GM19238 (cell line): Measurements from ENCODE around the gene DSPP.

Source experiments
- DNase-seq: peaks from one replicate; pipeline ENCODE4 v3.0.0; 2011; ENCODE audit warnings: low spot score; ENCODE audit not compliant: insufficient read length

DSPP gene

GRCh38 chr4:87631668-87632067 is 23.3 kb downstream of the DSPP start:
- no peak for DNase-seq

DNA sequence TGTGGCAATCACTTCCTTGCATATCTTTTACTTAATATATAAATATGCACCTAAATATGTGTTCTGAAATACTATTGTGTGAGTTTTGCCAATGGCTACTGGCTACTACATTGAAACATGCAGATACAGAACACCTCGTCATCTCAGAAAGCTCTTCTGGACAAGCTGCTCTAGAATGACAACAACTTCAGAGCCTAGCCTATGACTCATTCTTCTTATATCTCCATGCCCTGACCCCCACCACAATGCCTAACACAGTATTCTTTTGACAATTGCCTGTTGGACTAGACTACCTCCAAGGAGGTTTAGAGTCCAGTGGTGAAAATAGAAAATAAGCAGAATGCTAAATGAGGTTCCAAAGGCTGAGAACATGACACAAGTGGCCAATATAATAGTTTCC is 24.1 kb downstream of the DSPP start:
- no peak for DNase-seq

- no peak for DNase-seq
These were observed 24.9 kb downstream of the DSPP start for GRCh38 chr4:87633243-87633642.

DNA sequence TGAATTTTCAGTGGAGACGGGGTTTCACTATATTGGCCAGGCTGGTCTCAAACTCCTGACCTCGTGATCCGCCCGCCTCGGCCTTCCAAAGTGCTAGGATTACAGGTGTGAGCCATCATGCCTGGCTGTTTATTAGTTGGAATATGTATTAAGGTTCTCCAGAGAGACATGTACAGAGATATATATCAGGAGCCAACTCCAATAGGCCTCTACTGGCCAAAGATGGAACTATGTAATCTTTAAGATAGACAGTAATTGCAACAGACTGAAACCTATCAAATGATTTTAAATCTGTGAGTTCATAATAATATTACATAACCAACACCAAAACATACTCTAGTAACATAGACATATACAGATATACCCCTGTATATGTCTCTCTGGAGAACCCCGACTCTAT is 36.0 kb downstream of the DSPP start:
- DNase-seq, result no peak

DNA sequence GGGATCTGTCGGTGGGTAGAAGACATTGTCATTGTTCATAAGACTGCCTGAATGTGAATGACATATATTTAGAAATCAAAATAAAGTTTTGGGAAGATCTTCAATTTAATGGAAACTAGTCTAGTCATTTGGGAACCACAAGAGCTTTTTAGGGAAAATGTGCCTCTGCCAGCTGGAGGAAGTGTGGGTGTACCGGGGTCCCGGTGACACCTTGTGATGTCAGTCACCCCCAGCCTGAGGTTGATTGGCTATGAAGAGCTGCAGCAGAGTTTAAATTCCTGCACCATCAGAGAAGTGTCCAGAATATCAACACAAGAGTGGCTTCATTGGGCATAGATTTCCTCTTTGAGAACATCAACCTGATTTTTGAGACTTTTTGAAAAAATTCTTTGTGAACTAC is 41.7 kb downstream of the DSPP start, which contains the start of gene DMP1:
TSS of gene DMP1 (plus strand) at position 301 of the 400 bp plus-strand sequence. CDS start 6,213 bp downstream, outside the sequence.
- no peak for DNase-seq

GRCh38 chr4:87650938-87651337 is 42.6 kb downstream of the DSPP start:
- DNase-seq, result no peak

DNA sequence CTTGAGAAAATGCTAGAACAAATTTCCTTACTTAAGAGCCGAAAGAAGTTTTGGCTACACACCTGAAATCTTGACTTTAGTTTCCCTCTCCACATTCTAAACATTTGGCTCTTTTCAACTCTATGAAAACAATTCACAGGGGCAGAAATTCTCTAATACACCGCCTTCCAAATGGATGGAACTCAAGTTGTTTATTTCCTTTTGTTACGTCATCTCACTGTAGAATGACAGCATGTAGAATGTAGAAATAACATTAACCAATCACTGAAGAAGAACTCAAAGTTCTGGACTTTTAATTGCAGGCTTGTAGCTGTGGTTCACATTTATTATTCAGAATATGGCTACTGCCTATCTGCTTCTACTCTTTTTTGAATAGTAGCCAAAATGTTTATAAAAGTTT is 43.6 kb downstream of the DSPP start:
- no peak for DNase-seq

DNA sequence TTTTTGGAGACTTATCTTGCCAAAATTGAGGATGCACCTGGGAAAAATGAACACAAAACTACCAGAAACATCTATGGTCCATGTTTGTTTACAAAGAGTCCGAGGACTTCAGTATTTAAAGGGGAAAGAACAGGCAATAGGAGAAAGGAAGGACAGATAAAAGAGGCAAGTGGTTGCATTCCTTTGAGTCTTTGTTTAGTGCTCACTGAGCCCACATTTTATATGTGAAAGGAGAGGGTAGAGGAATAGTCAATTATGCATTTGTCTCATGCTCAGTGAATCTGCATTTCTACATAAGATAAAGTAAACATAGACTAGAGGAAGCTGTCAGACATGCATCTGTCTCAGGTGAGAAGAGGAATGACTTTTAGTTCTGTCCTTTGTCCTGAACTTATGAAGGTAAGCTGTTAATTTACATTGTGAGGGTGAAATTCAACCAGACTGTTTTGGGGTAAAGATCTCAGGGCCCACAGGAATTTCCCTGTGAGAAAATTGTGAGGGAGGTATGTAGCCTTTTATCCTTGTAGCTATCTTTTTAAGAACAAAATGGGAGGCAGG is 46.2 kb downstream of the DSPP start:
- DNase-seq, result no peak

- DNase-seq, result no peak
These were observed 49.2 kb downstream of the DSPP start for GRCh38 chr4:87657525-87657924.

- DNase-seq, result no peak
These were observed 51.1 kb downstream of the DSPP start for GRCh38 chr4:87659247-87659931.

- DNase-seq, result no peak
These were observed 54.5 kb downstream of the DSPP start for GRCh38 chr4:87662871-87663270.
